Measurements from ENCODE around the gene GSTA2. TPM values are rescaled to one million over a fixed set of nuclear protein-coding genes. Genes with fewer than 3 reads are reported as not detected.
"Not testable (repeated sequence)": the region's sequence is repeated elsewhere in the genome, so short reads cannot be mapped to it uniquely, and the experiment has no call there.

The GSTA2 gene
- total RNA-seq, 4 donors from 2014 or later: not detected

DNA sequence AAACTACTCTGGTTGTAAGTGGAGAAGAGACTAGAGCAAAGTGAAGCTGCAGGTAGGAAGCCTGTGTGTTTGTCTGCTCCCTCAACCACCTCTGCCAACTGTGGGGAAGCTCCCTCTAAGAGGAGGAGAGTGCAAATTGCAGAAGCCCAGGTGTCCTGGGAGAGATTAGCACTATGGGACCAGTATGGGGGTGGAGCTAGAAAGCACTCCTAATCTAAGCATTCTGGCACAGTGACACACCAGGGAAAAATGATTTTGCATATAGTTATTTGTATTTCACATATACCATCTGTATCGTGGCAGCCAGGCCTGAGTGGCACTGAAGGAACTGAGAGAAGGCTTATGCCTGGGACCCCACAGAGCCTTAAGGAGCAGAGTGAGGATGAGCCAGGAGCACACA is 27.6 kb upstream of the GSTA2 start:
- intact Hi-C loops (cut with DNase I; ENCODE audit: low total_unique reads) (no loop called here), in situ Hi-C loops (cut with MboI; ENCODE audit: low sequenced_read_pairs in 4 of 4) (no loop called here)
- H3K27me3 ChIP-seq: no peaks in the 10 kb centered on the region
- H3K9me3 ChIP-seq: no peaks in the 10 kb centered on the region
- DNase-seq (no peak), ATAC-seq (no peak)
- no peak overlapping the region for H3K4me3 ChIP-seq
- no peak overlapping the region for H3K27ac ChIP-seq
- H3K36me3 ChIP-seq: no peaks in the 10 kb centered on the region
- no peaks in the 10 kb centered on the region for H3K4me1 ChIP-seq
- TF ChIP-seq CTCF (IDR thresholded peaks at IDR 0.05 in 4 of 5, conservative IDR thresholded peaks at IDR 0.05 in 1 of 5) (no peak), POLR2A (IDR thresholded peaks at IDR 0.05) (no peak)

DNA sequence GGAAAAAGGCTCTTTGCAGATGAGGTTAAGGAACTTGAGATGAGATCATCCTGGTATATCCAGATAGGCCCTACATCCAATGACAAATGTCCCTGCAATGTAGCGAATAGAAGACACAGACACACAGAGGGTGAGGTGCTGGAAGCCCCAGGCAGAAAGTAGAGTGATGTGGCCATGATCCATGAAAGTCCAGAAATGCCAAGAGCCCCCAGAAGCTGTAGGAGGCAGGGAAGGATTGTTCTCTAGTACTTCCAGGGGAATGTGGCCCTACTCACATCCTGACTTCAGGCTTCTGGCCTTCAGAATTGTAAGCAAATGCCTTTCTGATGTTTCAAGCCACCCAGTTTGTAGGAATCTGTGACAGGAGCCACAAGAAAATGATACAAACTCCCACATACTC is 26.4 kb upstream of the GSTA2 start:
- DNase-seq; H3K27me3 ChIP-seq; H3K9me3 ChIP-seq; H3K36me3 ChIP-seq; intact Hi-C loops (cut with DNase I; ENCODE audit: low total_unique reads); ATAC-seq; H3K27ac ChIP-seq; H3K4me3 ChIP-seq; H3K4me1 ChIP-seq: not testable (repeated sequence)
- in situ Hi-C loops (cut with MboI; ENCODE audit: low sequenced_read_pairs in 4 of 4): loop anchor here in 2 of 4 donors (5.0 kb wide), 1 partner anchor 38 kb away; no protein-coding TSS in a partner anchor

- Histone ChIP-seq H3K36me3 (no peaks in the 10 kb centered on the region), H3K27me3 (no peaks in the 10 kb centered on the region), H3K27ac (no peak overlapping the region), H3K4me1 (no peaks in the 10 kb centered on the region), H3K4me3 (no peak overlapping the region), H3K9me3 (no peaks in the 10 kb centered on the region)
- no peak for ATAC-seq
- TF ChIP-seq CTCF (IDR thresholded peaks at IDR 0.05 in 4 of 5, conservative IDR thresholded peaks at IDR 0.05 in 1 of 5): no peak
- no peak for TF ChIP-seq POLR2A (IDR thresholded peaks at IDR 0.05)
- no peak for DNase-seq
- in situ Hi-C loops (cut with MboI; ENCODE audit: low sequenced_read_pairs in 4 of 4): loop anchor here in 2 of 4 donors (5.0 kb wide), 1 partner anchor 39 kb away; no protein-coding TSS in a partner anchor
- intact Hi-C loops (cut with DNase I; ENCODE audit: low total_unique reads): no loop called here
Measured at GRCh38 chr6:52788478-52788877, 25.2 kb upstream of the GSTA2 start.

DNA sequence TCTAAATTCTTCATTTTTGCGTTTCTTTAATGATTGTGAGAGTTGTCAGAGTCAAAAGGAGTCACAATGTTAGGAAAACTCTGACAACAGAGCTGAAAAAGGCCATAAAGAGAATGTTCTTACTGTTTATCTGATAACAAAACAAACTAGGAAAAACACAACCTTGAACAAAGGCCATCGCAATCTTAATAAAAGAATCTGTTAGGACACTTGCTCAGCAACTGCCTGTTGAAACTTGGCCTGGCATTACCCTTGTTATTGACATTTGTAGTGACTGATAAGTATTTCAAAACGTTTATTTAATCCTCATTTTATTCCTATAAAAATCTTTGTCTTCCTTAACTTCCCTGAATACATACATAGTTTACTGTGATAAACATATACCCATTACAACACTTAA is 24.6 kb upstream of the GSTA2 start:
- no peak for ATAC-seq
- Histone ChIP-seq H3K27me3 (no peaks in the 10 kb centered on the region), H3K4me1 (no peaks in the 10 kb centered on the region), H3K4me3 (no peak overlapping the region), H3K9me3 (no peaks in the 10 kb centered on the region), H3K27ac (no peak overlapping the region), H3K36me3 (no peaks in the 10 kb centered on the region)
- in situ Hi-C loops (cut with MboI; ENCODE audit: low sequenced_read_pairs in 4 of 4): loop anchor here in 2 of 4 donors (5.0 kb wide), 1 partner anchor 39 kb away; no protein-coding TSS in a partner anchor
- DNase-seq: no peak
- TF ChIP-seq CTCF (IDR thresholded peaks at IDR 0.05 in 4 of 5, conservative IDR thresholded peaks at IDR 0.05 in 1 of 5) (no peak), POLR2A (IDR thresholded peaks at IDR 0.05) (no peak)
- intact Hi-C loops (cut with DNase I; ENCODE audit: low total_unique reads): loop anchor here (2.0 kb wide), 1 partner anchor 39 kb away; no protein-coding TSS in a partner anchor

DNA sequence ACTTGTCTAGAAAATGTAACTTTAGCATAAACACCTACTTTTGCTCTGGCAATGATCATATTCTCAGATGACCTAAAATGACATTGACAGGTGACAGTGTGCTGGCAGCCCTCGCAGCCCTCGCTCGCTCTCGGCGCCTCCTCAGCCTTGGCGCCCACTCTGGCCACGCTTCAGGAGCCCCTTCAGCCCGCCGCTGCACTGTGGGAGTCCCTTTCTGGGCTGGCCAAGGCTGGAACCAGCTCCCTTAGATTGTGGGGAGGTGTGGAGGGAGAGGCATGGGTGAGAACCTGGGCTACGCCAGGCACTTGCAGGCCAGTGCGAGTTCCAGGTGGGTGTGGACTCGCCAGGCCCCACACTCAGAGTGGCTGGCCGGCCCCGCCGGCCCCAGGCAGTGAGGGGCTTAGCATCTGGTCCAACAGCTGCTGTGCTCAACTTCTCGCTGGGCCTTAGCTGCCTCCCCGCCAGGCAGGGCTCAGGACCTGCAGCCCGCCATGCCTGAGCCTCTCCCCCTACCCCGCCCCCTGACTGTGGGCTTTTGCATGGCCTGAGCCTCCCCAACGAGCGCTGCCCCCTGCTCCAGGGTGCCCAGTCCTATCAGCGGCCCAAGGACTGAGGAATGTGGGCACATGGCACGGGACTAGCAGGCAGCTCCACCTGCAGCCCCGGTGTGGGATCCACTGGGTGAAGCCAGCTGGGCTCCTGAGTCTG is 23.1 kb upstream of the GSTA2 start:
- DNase-seq (no peak), ATAC-seq (no peak)
- Histone ChIP-seq H3K9me3 (no peaks in the 10 kb centered on the region), H3K4me3 (no peak overlapping the region), H3K36me3 (no peaks in the 10 kb centered on the region), H3K4me1 (no peaks in the 10 kb centered on the region), H3K27me3 (no peaks in the 10 kb centered on the region), H3K27ac (no peak overlapping the region)
- in situ Hi-C loops (cut with MboI; ENCODE audit: low sequenced_read_pairs in 4 of 4) (loop anchor here in 2 of 4 donors (5.0 kb wide), 1 partner anchor 41 kb away; no protein-coding TSS in a partner anchor), intact Hi-C loops (cut with DNase I; ENCODE audit: low total_unique reads) (loop anchor here (2.0 kb wide), 1 partner anchor 40 kb away; no protein-coding TSS in a partner anchor)
- TF ChIP-seq CTCF (IDR thresholded peaks at IDR 0.05 in 4 of 5, conservative IDR thresholded peaks at IDR 0.05 in 1 of 5) (no peak), POLR2A (IDR thresholded peaks at IDR 0.05) (no peak)

- H3K4me3 ChIP-seq; H3K4me1 ChIP-seq; H3K27ac ChIP-seq; DNase-seq; intact Hi-C loops (cut with DNase I; ENCODE audit: low total_unique reads); H3K9me3 ChIP-seq; H3K27me3 ChIP-seq; ATAC-seq; H3K36me3 ChIP-seq; in situ Hi-C loops (cut with MboI; ENCODE audit: low sequenced_read_pairs in 4 of 4): not testable (repeated sequence)
Measured at GRCh38 chr6:52782696-52783274, 19.5 kb upstream of the GSTA2 start.

- H3K27ac ChIP-seq; H3K4me1 ChIP-seq; H3K4me3 ChIP-seq; intact Hi-C loops (cut with DNase I; ENCODE audit: low total_unique reads); ATAC-seq; H3K27me3 ChIP-seq; H3K36me3 ChIP-seq; in situ Hi-C loops (cut with MboI; ENCODE audit: low sequenced_read_pairs in 4 of 4); H3K9me3 ChIP-seq; DNase-seq: not testable (repeated sequence)
Measured at GRCh38 chr6:52782209-52782608, 18.9 kb upstream of the GSTA2 start.

All from gastrocnemius medialis (tissue), 4 donors.